Measurements from ENCODE around the gene ANKRD2. TPM values are rescaled to one million over a fixed set of nuclear protein-coding genes. Genes with fewer than 3 reads are reported as not detected.
A peak's percentile ranks its signal among the peaks of the same experiment; 100 is the strongest.

Gene ANKRD2
- total RNA-seq, 1 donor from 2014 or later: 0.34 TPM

DNA sequence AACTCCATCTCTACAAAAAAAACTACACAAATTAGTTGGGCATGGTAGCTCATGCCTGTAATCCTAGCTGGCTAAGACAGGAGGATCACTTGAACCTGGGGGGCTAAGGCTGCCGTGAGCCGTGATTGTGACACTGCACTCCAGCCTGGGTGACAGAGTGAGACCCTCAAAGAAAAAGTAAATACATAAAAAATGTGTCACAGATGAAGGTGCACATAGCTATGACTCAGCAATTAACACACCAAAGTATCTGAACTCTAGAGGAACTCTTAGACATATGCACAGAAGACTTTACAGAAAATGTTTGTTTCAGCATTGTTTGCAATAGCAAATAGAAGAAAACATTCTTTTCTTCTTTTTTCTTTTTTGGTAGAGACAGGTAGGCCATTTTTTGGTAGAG is 25.2 kb downstream of the ANKRD2 start:
- no peak for DNase-seq

DNA sequence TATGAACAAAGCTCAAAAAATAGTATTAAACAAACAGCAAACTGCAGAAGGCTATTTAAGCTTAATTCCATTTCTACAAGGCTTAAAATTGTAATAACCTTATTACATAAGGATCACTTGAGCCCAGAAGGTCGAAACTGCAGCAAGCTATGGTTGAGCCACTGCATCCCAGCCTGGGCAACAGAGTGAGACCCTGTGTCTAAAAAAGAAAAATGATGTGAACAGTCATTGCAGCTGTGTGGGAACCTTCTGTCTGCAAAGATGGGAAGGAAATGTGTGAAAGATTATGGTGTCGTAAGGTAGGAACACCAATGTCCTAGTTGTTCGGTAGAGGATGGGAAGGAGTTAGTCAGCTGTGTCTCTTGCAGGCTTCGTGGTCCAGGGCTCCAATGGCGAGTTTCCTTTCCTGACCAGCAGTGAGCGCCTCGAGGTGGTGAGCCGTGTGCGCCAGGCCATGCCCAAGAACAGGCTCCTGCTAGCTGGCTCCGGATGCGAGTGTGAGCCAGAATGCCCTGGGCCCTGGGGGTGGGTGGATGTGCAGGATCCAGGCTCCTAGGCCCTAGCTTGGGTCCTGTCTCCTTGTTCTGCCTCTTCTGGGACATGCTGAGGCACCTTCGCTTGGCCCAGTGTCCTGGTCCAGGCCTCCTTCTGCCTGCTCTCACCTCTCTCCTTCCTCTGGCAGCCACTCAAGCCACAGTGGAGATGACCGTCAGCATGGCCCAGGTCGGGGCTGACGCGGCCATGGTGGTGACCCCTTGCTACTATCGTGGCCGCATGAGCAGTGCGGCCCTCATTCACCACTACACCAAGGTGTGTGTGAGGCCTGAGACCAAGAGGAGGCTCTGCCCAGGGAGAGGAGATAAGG is 26.1 kb downstream of the ANKRD2 start:
- no peak for DNase-seq

GRCh38 chr10:97599272-97599619 is 26.7 kb downstream of the ANKRD2 start:
- DNase-seq: no peak

- no peak for DNase-seq
Observed at GRCh38 chr10:97600616-97601015, 28.0 kb downstream of the ANKRD2 start.

DNA sequence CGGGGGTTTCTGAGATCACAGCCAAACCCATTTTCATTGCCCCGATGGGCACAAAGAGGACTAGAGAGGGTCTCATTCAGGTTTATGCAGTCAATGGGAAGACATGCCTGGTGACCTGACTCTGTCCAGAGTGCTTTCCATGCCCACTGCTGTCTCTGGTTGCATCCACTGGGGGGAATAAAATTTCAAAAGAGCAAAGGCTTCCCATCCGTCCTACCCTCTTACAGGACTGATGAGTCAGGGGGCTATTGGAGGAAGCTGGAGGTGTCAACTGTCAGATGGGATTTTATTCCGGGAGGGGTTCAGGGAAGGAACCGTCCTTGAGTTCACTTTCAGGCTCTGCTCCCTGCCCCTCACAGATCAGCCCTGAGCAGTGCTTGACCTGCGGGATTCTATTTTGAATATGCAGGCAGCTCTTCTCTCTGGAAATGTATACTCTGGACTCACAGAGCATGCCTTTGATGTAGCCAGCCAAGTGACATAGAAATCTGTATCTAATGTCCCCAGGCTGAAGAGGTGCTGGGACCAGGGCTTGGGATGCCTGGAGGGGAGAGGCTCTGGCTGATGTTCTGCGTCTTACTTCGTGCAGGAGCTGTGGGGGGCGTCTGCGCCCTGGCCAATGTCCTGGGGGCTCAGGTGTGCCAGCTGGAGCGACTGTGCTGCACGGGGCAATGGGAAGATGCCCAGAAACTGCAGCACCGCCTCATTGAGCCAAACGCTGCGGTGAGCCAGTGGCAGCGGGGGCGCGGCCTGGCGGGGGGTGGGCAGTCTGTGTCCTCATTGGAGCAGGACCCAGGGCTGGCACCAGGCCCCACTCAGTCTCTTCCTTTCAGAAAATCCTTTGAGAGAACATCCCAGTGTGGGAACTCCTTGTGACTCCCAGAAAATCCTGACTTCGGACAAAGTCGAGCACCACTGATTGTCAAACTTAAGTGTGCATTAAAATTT is 29.0 kb downstream of the ANKRD2 start:
- no peak for DNase-seq

DNA sequence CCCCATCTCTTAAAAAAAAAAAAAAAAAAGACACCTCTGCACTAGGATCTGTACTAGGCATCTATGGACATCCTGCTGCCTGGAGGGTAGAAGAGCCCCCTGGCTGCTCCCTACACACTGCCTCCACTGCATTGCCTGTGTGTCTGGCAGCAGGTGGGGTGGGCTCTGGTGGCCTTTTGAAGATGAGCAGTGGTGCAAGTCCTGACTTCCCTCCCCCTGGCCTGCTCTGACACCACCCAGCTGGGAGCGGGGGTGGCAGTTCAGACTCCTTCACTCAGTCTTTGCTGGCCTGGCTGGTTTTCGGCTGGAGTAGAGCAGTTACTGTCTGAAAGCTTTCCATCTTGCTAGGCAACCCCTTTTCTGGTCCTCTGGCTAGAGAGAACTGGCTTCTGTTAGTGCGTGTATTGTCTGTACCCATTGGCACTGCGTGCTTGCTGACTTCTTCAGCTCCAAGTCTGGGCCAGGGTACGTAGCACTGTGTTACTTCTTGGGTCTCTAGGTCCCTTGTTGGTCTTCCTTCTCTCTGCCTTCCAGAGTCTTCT is 34.6 kb downstream of the ANKRD2 start:
- DNase-seq: no peak

DNA sequence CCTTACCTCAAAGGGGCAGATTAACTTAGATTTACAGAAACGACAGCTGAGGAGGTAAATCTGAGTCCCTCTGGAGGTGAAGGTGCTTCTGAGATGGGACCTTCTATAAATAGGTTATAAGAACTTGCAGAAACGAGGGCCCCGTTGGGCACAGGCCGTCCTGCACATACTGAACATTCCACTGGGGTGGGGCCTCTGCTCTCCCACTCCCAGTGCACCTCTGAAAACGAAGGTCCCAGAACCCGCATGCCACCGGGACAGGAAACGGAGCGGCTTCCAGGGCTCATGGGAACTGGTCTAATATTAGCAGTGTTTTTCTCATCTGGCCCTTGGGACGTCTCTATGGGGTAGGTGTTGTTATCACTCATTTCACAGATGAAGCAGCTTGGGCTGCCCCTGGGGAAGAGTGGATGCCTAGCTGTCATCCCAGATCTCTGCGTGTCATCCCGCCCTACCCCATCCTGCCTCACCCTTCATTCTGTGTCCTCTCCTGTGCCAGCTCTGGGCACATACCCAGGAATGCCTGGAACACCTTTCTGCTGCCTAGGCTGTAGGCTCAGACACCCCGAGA is 36.5 kb downstream of the ANKRD2 start:
- no peak for DNase-seq

- DNase-seq: no peak
Observed at GRCh38 chr10:97611473-97611872, 38.9 kb downstream of the ANKRD2 start.

DNA sequence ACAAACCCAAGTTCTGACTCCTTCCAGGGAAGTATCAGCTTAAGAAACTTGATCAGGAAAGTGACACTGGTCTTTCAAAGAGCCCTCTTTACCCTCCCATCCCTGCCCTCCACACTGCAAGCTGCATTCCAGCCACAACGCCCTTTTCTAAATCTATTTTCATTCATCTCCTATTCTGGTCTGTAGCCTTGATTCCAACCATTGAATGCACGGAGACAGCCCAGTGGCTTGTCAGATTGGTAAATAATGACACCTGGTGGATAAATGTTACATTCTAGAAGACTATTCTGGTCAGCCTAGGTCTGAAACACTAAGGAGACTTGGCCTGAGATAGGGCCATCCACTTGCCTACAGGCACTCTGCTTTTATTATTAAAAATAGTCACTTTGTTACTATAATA is 39.8 kb downstream of the ANKRD2 start:
- DNase-seq: peak; percentile 82

DNA sequence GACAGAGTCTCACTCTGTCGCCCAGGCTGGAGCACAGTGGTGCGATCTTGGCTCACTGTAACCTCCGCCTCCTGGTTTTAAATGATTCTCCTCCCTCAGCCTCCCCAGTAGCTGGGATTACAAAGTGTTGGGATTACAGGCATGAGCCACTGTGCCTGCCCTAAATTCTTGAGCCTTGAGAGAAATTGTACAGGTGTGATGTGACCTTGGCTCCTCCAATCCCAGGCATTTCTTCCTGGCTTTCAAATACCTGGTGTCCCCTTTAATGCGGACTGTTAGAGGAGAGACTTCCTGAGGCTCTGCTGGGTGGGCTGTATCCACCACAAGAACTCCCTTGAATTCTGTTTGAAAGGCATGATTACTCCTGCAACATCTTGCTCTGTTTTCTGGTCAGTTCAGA is 45.7 kb downstream of the ANKRD2 start:
- no peak for DNase-seq

DNA sequence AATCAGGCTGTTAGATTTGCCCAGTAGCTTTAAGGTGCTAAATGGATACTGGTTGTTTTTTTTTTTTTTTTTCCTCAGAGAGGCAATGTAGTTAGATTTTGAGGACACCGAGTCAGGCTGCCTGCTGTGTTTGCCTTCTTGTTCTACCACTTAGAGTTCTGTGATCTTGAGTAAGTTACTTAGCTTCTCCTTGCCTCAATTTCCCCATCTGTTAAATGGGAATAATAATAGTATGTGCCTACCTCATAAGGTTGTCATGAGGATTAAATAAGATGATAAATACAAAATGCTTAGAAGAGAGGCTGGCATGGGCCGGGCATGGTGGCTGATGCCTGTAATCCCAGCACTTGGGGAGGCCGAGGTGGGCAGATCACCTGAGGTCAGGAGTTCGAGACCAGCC is 46.2 kb downstream of the ANKRD2 start:
- DNase-seq: no peak

GRCh38 chr10:97623277-97623676 is 50.7 kb downstream of the ANKRD2 start:
- no peak for DNase-seq

- no peak for DNase-seq
Observed at GRCh38 chr10:97627731-97628130, 55.2 kb downstream of the ANKRD2 start.

DNA sequence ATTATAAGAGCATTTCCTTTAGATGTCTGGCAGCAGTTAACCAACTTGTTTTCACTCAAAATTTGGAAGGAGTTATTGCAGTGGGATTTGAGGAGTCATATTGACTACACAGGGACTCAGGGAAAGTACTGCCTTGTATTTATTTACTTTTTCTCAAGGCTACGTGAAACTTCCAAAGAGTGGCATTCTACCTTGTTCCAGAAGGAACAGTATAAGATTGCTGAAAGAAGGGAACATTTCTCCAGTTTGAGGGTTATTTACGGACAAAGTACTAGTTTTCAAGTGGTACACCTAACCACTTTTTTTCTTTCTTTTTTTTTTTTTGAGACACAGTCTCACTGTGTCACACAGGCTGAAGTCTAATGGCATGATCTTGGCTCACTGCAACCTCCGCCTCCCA is 55.6 kb downstream of the ANKRD2 start:
- no peak for DNase-seq

GRCh38 chr10:97629289-97629688 is 56.7 kb downstream of the ANKRD2 start:
- DNase-seq: no peak

GRCh38 chr10:97631098-97631497 is 58.5 kb downstream of the ANKRD2 start:
- no peak for DNase-seq

DNA sequence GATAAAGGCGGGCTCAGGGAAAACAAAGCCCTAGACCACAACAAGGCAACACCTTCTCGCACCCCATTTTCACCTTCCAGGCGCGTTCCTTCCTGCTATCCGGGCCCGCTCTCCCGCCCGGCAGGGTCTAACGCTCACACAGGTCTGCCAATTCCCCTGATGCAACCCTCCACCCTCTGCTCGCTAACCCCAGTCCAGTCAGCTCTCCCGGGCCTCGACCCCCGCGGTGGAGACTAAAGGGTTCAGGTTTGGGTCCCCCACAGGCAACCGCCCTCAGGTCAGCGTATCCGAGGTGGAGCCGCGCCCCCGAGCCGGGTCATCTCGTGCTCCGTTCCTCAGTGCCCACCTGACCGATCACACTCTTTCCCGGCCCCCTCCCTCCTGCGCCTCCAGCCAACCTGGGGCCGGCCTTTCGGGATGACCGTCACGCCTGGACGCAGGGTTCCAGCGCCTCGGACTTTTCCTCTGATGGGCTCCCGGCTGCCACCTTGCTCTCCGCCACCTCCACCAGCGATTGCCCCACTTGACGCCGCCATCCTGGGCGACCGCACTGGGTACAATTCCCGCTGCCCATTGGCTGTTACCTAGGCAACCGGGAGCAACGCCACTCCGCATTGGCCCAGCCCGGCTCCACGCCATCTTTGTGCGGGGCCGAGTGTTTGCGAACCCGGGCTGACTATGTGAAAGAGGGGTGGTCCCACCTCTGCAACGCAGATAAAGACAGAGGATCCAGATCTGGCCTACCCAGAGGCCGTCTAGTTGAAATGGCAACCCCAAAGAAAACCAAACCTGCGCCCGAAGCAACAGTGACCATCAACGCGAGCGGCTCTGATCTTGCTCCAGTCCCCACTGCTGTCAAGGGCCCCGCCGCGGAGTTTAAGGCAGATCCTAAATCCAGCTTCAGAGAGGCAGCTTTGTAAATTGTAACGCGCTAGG is 60.6 kb downstream of the ANKRD2 start, which contains the start of gene MORN4:
TSS of gene MORN4 (minus strand) at position 552 of the 936 bp plus-strand sequence. CDS start 13,847 bp downstream, outside the sequence.
- peak; percentile 95 for DNase-seq

All from dermis blood vessel endothelial cell (primary cell).